C4-2B (cell line): ENCODE data around the gene CYLD.

ENCODE experiments used
- H3K27ac ChIP-seq: fragments of 450-650 bp; 2 replicates; pipeline ENCODE4 v1.5.1; 2017
- ZFX ChIP-seq: fragments of 450-650 bp; IDR thresholded peaks from 2 replicates; pipeline ENCODE4 v1.6.1; 2017
- TF ChIP-seq, protein P1 (sequence below): fragments of 450-650 bp; conservative IDR thresholded peaks from 2 replicates; pipeline ENCODE4 v1.5.1; 2017; ENCODE audit warnings: mild to moderate bottlenecking

The CYLD gene

DNA sequence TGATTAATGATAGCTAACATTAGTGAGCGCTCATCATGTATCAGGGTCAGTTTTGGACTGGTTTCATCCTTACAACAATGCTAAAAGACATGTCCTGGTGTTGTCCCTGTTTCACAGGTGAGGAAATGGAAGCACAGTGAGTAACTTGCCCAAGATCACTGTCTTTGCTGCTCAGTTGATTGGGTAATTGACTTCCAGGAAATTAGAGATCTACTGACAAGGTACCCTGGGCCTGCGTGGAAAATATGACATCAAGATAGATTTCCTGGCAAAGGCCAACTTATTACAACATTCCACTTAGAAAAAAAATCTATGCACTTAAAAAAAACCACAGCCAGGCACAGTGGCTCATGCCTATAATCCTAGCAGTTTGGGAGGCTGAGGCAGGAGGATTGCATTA lies 96.3 kb downstream of the CYLD start:
- TF ChIP-seq, protein P1, sequence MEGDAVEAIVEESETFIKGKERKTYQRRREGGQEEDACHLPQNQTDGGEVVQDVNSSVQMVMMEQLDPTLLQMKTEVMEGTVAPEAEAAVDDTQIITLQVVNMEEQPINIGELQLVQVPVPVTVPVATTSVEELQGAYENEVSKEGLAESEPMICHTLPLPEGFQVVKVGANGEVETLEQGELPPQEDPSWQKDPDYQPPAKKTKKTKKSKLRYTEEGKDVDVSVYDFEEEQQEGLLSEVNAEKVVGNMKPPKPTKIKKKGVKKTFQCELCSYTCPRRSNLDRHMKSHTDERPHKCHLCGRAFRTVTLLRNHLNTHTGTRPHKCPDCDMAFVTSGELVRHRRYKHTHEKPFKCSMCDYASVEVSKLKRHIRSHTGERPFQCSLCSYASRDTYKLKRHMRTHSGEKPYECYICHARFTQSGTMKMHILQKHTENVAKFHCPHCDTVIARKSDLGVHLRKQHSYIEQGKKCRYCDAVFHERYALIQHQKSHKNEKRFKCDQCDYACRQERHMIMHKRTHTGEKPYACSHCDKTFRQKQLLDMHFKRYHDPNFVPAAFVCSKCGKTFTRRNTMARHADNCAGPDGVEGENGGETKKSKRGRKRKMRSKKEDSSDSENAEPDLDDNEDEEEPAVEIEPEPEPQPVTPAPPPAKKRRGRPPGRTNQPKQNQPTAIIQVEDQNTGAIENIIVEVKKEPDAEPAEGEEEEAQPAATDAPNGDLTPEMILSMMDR: no peak
- no peak for TF ChIP-seq ZFX
- no peak overlapping the region for H3K27ac ChIP-seq

DNA sequence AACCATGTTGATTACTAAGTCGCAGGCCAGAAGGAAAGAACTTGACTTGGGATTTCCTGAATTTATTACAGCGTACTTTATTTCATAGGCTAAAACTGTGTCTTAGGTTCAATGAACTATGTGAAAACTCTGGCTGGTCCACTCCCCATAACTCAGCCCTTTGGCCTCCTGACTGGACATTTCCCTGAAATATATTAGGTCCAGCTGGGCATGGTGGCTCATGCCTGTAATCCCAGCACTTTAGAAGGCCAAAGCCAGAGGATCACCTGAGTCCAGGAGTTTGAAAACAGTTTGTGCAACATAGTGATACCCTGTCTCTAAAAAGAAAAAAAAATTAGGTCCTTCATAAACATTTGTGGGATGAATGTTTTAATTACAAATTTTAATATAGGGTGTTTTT lies 97.0 kb downstream of the CYLD start:
- H3K27ac ChIP-seq: no peak overlapping the region

DNA sequence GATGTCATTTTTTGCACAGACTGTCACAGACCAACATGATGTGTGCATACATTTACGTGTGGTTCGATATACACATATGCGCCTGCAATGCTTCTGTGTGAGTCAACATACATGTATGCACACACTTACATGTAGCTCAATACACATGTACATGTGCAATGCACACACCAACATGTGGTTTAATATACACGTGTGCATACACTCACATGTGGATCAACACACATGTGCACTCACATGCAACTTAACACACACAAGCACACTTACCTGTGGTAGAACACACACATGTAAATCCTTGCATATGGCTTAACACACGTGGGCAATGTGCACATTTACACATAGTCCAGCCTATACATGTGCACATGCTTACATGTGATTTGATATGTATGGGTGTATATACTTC lies 97.5 kb downstream of the CYLD start:
- no peak overlapping the region for H3K27ac ChIP-seq
- TF ChIP-seq ZFX: no peak
- TF ChIP-seq, protein P1: no peak

More for the DNA sequence above, 97.0 kb downstream of the CYLD start:
- TF ChIP-seq ZFX: no peak
- TF ChIP-seq, protein P1: no peak

DNA sequence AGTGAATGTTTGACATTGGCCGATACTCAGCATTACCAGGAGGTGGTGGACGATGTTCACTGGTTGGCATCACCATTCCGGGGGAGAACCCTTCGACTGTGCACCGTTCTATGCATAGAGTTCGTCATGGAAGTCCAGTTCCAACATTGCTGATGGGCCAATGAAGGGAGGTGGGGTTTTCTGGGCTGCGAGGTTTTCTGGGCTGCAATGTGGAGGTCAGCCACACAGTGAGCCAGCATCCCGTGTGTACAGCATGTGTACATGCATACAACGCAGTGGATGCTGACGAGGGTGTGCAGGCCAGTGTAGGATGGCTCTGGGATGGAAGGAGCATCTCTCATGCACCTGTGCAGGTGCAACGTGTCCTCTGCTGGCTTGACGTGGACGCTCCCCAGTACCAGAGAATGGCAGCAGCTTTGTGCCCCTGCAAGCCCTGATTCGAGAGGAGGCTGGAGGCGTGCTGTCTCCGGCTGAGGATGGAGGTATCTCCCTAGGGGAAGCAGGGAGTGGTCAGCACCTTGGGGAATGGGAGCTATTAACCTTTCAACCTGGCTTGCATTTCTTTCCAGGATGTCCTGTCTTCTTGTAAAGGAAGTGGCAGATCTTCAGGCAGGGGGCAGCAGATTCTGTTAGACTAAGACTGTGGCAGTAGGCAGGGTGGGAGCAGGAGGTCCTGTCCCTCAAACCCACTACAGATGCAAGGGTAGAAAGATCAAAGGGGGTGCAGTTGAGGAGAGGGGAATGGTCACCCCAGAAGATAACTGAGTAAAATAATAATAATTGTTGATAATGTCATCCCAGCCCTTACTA lies 98.2 kb downstream of the CYLD start:
- H3K27ac ChIP-seq: no peak overlapping the region
- no peak for TF ChIP-seq ZFX
- TF ChIP-seq, protein P1: 0 out of 2 replicates have a peak, but pooled peaks have one; percentile 6

DNA sequence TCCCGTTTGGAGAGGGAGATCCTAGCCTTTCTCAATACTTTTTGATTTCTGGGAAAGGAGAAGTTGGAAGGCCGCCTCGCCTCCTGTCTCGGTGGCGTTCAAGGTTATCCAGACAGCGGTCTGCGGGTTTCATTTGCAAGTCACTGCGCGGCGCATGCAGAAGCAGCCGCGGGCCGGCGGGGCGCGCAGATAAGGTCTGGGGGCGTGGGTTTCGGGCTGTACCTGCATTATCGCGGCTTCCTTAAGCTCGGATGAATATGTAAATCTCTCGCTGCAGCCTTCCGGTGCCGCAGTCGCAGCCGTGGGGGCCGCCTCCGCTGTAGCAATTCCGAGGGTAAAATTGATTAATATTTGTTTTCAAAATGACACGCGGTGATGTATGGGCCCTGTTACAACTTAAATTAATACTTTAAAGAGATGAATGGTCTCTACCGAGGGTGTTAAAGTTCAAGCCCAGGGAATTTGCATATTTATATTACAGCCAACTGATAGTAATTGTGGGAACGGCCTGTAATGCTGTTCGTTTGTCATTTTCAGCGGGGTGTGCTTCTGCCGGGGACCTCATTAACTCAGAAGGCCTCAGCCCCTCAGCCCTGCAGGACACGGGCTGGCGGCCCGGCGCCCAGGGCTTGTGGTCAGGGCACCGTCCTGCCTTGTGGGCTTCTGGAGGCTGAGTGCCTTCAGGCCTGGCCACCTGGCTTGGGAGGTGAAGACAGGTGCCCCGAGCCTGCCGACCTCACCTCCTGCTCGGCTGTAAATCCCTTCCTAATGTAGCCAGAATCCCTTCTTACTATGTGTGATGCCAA lies 99.4 kb downstream of the CYLD start:
- no peak for TF ChIP-seq ZFX
- TF ChIP-seq, protein P1: no peak
- H3K27ac ChIP-seq: no peak overlapping the region

DNA sequence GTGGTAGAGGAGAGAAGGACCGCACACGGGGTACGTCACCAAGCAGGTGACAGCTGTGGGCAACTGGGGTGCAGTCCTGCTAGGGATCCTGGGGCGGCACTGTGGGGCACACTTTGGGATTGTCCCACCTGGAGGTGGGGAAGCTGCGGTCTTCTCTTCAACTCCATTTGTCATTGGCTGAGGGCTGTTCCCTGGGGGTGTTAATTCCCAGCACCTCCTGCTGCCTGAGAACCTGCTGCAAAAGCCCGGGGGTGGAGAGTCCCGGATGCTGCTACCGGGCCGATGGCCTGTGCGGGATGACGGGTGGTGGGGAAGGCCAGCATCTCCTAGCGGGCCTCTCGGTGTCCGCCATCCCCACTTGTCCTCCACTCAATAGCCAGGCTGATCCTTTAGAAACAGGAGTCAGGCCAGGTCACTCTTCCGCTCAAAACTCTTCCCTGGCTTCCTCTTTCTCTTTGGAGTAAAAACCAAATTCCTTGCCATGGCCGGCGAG lies 100.2 kb downstream of the CYLD start:
- H3K27ac ChIP-seq: no peak overlapping the region
- TF ChIP-seq ZFX: no peak
- TF ChIP-seq, protein P1: no peak

DNA sequence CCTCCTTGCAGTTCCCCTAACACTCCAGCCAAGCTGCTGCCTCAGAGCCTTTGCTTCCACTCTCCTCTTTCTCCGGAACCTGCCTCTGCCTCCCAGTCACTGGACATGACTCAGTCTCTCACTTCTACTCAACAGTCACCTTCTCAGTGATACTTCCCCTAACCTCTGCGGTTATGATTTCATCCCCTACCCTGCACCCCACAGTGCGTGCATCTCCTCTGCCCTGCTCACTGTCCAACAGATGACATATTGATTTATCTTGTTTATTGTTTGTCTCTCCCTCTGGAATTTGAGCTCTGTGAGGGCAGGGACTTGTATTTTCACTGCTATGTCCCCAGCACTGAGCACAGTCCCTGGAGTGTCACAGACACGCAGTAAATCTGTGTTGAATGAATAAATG lies 100.7 kb downstream of the CYLD start:
- no peak overlapping the region for H3K27ac ChIP-seq
- TF ChIP-seq, protein P1: no peak
- no peak for TF ChIP-seq ZFX
